Brain pericyte (primary cell): Measurements from ENCODE around the gene TIAM2.

ENCODE experiments used
- DNase-seq: peaks from one replicate; pipeline ENCODE4 v3.0.0-alpha.2; 2012; ENCODE audit warnings: low read depth, low spot score

Gene TIAM2

DNA sequence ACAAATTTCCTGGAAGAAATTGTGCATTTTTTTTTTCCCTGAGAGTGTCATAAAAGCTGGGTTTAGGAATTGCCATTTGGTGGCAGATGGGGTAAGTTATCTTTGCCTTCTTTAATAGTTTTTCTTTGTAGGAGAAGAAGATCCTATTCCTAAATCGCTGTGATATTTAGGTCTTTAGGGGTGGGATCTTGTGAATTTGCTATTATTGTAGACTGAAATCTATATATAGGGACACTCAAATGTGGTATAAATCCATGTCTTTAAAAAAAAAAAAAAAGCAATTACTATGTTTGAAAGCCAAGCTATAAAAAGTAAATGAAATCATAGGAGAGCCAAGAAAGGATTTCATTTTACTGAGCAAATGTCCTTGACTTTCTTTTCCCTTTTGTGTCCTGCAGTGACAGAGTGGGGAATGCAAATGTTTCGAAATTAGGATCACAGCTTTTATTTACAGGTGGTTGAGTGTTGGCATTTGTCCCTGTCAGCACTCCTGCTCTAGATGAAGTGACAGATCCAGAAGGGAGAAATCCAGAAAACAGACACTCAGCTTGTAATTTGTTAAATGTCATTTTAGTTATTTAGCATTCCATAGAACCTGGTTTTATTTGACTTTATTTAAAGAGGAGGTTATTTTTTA lies 29.4 kb downstream of the TIAM2 start:
- no peak for DNase-seq

GRCh38 chr6:155026022-155026705 lies 31.0 kb downstream of the TIAM2 start:
- peak; percentile 87 for DNase-seq

DNA sequence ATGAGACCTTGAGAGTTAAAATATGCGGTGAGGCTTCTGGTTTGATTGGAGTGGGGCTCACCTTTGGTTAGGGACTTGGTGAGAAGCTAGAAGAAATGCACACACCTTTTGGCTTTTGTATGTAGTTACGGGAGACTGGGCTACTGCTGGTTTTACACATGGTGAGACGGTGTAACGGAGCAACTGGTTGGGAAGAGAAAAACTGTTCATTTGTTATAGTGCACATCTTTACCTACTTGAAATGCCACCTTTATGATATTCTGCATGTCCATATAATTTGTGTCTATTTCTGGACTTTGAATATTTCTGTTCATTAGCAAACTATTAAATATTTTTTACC lies 31.6 kb downstream of the TIAM2 start:
- no peak for DNase-seq

DNA sequence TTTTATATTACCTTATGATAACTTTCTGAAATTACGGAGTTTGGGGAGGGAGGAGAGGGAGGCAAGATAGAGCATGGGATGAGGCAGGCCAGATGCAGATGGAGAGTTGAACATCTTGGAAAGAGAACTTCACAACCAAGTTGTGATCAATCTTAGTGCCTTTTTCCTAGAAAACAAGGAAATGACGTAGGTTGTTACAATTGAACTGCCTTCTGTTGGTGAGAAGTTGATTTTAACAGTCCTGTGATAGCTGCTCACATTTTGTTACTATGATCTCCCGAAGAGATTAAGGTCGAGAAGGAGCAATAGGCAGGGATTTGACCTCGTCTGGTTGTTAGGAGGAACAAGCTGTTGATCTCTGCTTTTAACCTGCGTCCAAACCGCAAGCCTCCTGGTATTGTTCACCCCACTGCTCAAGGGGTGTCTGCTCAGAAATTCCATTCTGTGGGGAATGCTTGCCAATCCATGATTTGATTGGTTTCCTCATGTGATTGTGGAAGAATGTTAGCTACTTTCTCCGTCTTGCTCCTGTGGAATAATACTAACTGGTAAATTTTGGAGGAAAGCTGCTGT lies 35.1 kb downstream of the TIAM2 start:
- DNase-seq: no peak

- DNase-seq: no peak
Measured at GRCh38 chr6:155031091-155031490, 36.0 kb downstream of the TIAM2 start.

DNA sequence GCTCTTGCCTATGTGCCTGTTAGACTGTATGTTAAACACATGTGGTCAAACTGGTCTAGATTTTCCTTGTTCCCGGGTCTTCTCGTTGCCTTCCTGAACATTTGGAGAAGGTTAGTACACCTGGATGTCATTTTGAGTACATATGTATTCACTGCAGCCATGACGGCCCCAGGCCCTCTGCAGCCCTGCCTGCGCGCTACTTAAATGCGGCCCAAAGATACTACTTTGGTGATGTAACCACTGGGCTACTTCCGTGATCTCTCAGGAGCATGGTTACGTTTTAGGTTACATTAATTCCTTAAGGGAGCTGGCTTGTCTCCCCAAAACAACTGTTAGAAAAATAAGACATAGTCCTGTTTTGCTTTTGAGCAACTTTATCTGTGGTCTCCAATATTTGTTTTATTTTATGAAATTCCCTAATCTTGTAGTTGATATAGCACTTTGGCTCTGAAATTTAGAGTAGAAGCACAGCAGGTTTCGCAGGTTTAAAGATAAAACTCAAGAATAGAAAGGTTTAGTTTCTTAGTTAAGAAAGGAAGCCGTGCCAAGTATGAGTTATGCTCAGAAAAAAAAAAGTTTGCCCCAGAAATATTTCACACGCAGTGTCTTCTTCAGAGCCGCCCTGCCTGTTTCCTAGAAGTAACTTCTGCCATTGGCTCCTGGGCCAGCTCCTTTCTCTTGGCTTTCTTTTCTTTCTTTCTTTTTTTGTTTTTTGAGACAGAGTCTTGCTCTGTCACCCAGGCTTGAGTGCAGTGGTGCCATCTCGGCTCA lies 38.1 kb downstream of the TIAM2 start:
- no peak for DNase-seq

- DNase-seq: no peak
Measured at GRCh38 chr6:155036907-155037306, 41.8 kb downstream of the TIAM2 start.

DNA sequence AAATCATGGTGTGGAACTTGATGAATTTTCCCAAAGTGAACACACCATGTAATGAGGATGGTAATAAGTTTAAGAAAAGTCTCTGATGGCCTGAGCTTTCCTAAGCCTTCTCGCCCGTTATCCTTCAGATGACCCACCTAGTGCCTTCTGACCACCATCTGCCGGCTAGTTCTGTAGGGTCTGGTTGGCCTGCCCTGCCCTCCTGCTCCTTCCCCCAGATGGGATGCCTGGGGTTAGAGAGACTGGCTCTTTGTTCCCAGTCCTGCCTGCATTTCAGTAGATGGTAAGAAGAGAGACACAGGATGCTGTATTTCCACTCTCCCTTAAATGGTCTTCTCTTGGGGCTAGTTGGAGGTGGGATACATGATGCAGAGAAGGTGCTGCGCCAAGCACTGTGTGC lies 43.0 kb downstream of the TIAM2 start:
- DNase-seq: no peak

DNA sequence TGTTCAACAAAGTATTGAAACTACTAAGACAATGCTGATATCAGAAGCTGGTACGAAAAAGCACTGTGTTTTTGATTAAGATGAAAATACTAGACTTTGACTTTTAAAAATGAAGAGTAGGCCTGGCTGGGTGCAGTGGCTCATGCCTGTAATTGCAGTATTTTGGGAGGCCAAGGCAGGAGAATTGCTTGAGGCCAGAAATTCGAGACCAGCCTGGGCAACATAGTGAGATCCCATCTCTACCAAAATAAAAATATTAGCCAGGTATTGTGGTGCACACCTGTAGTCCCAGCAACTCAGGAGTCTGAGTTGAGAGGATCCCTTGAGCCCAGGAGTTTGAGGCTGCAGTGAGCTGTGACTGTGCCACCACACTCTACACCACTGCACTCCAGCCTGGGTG lies 43.4 kb downstream of the TIAM2 start:
- no peak for DNase-seq

GRCh38 chr6:155039618-155040017 lies 44.5 kb downstream of the TIAM2 start:
- no peak for DNase-seq

GRCh38 chr6:155040154-155040553 lies 45.0 kb downstream of the TIAM2 start:
- DNase-seq: no peak

DNA sequence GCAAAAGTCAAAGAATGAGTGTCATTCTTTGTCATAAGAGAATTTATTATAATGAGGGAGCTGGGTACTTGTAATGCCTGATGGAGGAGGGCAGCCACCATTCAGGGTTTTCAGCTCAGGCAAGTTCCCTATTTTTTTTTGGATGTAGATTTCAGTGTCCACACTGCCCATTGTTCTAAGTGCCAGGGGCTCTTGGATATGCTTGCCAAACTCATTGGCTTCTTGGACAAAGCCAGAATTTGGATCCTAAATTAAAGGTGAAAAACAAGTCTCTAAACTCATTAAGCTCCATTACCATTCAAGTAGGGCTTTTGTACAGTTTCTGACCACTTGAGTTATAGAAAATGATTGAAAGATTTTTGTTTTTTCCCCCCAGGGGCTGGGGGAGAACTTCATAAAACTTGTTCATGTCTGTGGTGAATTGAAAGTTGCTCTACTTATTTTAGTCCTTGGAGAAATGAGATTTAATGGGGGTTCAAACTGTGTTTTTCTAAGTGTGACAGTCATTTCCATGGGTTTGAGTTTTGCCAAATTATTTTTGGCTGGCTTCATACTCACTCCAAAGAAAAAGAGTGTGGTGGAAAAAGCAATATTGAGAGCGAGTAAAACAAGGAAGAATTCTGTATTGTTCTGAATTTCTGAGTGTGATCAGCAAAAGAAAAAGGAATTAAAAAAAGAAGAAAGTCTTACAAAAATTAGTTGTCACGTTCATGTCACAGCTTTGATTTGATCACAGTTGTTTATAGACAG lies 46.0 kb downstream of the TIAM2 start:
- DNase-seq: no peak

DNA sequence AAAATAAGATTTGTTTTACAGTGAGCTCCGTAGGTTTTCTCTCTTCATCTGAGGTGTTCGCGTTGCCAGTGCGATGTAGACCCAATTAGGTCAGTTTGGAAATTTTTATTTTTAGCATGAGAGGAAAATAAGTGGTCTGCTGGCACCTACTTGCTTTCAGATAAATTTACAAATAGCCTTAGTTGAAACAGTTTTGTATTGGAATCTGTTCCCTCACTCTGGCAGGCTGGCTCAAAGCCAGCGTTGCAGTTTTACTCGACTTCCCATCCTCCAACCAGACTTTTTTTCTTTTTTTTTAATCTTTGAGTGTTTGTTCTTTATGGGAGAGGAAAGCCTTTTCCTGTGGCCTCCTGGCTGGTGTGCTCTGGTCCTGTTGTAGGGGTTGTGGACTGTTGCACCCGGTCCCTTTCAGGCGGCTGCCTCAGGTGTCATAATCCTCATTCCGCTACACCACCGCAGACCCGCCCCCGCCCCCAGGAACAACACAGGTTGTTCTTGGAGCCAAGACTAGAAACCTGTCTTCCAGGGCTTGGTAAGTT lies 46.7 kb downstream of the TIAM2 start:
- no peak for DNase-seq

DNA sequence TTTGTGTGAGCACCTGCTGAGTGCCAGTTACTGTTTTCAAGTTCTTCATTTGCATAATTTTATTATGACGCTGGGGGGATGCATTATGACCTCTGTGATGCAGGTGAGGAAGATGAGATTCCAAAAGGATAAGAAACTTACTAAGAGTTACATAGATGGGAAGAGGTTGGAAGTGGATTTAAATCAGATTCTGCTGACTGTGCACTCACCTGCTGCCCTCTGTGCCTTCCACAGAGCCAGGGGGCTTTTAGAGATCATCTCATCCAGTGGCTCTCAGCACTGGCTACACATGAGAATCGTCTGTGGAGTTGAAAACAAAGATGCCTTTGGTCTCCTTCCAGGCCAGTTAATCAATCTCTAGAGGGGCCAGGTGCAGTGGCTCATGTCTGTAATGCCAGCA lies 47.9 kb downstream of the TIAM2 start:
- DNase-seq: no peak

DNA sequence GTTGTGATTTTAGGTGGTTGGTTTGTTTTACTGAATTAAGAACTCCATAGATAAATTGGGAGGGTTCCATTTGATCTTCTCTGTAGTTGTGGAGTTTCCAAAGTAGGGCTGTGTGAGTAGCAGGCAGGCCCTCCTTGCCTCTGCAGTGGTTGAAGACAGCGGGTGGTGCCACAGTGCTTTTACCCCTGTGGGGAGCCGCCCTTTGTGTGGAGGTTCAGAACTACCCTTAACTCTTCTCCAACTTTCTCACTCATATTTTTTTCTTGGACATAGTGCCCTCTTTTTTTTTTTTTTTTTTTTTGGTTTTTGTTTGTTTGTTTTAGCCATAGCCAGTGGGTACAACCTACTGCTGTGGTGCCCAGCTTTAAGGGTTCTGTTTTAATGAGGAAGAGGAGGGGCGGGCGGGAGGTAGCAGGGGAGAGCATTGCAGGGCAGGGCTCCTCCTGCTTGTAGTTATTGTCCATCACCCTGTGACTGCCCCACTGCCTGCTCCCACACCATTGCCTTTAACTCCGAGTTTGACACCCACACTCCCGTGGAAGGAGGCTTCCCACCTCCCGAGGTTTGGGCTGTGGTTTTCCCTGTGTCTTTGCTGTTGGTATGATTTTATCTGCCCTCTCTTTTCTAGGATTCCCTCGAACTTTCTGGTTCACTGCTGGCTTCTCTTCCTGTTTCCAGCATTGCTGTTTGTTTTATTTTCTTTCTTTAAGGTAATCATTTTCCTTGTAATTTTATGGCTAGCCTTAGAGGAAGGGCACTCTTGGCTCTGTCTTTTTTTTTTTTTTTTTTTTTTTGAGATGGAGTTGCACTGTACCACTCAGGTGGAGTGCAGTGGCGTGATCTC lies 50.7 kb downstream of the TIAM2 start:
- no peak for DNase-seq

DNA sequence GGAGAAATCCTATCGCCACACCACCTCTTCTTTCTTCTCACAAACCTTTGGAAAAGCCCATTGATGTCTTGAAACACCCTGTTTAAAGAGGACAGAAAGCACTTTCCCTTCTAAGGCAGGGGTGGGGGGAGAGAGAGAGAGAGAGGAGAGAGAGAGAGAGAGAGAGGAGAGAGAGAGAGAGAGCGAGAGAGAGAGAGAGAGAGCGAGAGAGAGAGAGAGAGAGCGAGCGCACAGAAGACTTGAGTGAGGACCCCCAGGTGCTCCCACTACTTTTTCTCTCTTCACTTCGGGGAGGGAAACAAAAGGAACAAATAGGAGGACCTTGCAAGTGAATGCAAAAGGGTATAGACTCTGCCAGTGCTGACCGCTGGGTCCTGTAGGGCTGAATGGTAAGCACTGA lies 52.4 kb downstream of the TIAM2 start:
- DNase-seq: no peak

- no peak for DNase-seq
Measured at GRCh38 chr6:155050311-155050710, 55.2 kb downstream of the TIAM2 start.

- DNase-seq: no peak
Measured at GRCh38 chr6:155054491-155055250, 59.6 kb downstream of the TIAM2 start.

GRCh38 chr6:155055729-155056128 lies 60.6 kb downstream of the TIAM2 start:
- no peak for DNase-seq

- no peak for DNase-seq
Measured at GRCh38 chr6:155056756-155057155, 61.6 kb downstream of the TIAM2 start.
